Choroid plexus epithelial cell (primary cell): ENCODE results near the gene DOCK10.
"Not testable (repeated sequence)": the region's sequence is repeated elsewhere in the genome, so short reads cannot be mapped to it uniquely, and the experiment has no call there.

Experiments used
- DNase-seq: peaks from one replicate; pipeline ENCODE4 v3.0.0-alpha.2; 2010; ENCODE audit warnings: low read depth
- H3K4me3 ChIP-seq: 2 replicates; pipeline ENCODE4 v1.5.1; 2011; ENCODE audit warnings: low read depth, mild to moderate bottlenecking, control low read depth, low read length, moderate library complexity
- CTCF ChIP-seq: conservative IDR thresholded peaks from 2 replicates; pipeline ENCODE4 v1.5.1; 2011; ENCODE audit warnings: low read depth, mild to moderate bottlenecking, control low read depth, inconsistent platforms, low read length, moderate library complexity

The DOCK10 gene

DNA sequence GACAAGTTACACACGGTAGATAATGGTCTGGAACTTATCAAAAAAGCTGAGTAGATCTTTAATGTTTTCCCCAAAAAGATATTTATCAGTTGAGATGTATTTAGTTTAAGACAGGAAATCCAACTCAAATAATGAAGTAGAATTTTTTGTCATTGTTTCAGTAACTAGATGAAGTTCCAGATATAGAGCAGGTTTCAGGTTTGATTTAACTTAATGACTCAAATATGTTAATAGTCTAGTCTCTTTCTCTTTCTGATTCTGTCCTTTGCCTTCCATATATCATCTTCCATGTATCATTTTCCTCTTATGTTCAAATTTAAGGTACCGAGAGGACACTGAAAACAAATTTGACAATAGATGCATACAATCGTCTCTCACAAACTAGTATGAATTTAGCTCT is 23.6 kb upstream of the DOCK10 start:
- TF ChIP-seq CTCF: no peak
- no peak for DNase-seq
- no peak overlapping the region for H3K4me3 ChIP-seq

GRCh38 chr2:225064928-225065327 is 22.7 kb upstream of the DOCK10 start:
- no peak for TF ChIP-seq CTCF
- no peak for DNase-seq
- H3K4me3 ChIP-seq: no peak overlapping the region

DNA sequence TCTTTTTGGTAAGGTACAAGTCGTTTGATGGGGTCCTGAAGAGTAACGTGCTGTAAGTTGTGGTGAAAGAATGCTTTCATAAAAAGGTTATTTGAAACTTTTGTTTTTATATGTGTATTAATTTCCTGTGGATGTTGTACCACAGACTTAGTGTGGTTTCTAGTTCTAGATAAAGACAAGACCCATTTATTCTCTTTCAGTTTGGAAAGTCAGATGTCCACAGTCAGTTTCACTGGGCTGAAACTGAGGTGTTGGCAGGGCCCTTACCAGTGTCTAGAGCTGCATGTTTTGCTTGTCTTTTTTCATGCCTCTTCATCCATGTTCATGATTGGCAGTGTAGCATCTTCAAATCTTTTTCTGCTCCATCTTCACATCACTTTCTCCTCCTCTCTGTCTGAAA is 22.1 kb upstream of the DOCK10 start:
- no peak for DNase-seq
- no peak overlapping the region for H3K4me3 ChIP-seq
- TF ChIP-seq CTCF: no peak

- H3K4me3 ChIP-seq: no peak overlapping the region
- TF ChIP-seq CTCF: no peak
- peak; percentile 76 for DNase-seq
Observed at GRCh38 chr2:225056330-225057073, 14.2 kb upstream of the DOCK10 start.

- DNase-seq: no peak
- no peak for TF ChIP-seq CTCF
- H3K4me3 ChIP-seq: no peak overlapping the region
Observed at GRCh38 chr2:225055714-225056113, 13.4 kb upstream of the DOCK10 start.

- peak; percentile 52 for DNase-seq
- no peak for TF ChIP-seq CTCF
- no peak overlapping the region for H3K4me3 ChIP-seq
Observed at GRCh38 chr2:225052703-225053102, 10.4 kb upstream of the DOCK10 start.

DNA sequence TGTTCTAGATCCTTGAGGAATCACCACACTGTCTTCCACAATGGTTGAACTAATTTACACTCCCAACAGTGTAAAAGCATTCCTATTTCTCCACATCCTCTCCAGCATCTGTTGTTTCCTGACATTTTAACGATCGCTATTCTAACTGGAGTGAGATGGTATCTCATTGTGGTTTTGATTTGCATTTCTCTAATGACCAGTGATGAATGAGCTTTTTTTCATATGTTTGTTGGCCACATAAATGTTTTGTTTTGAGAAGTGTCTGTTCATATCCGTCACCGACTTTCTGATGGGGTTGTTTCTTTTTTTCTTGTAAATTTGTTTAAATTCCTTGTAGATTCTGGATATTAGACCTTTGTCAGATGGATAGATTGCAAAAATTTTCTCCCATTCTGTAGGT is 5.2 kb upstream of the DOCK10 start:
- H3K4me3 ChIP-seq, DNase-seq: not testable (repeated sequence)
